PFSK-1 (cell line): Measurements from ENCODE around the gene MAGEB17.

Experiments used
- FOXP2 ChIP-seq: optimal IDR thresholded peaks from 2 replicates; pipeline ENCODE3; 2011; ENCODE audit warnings: borderline replicate concordance, control low read depth, inconsistent platforms; ENCODE audit not compliant: insufficient read depth; ENCODE audit errors: extremely low read length, extremely low read depth
- POLR2AphosphoS5 ChIP-seq: IDR thresholded peaks from 2 replicates; pipeline ENCODE4 v1.6.1; 2012; ENCODE audit warnings: low read depth, mild to moderate bottlenecking, control low read depth, low read length, moderate library complexity
- REST ChIP-seq, 2 experiments: IDR thresholded peaks; 2 replicates each; pipeline versions ENCODE4 v1.6.1 to v1.8.0; 2011 to 2012; ENCODE audit warnings: low read depth in 2 of 2, low read length in 2 of 2, control low read depth in 1 of 2, inconsistent platforms in 1 of 2, mild to moderate bottlenecking in 1 of 2, moderate library complexity in 1 of 2; ENCODE audit not compliant: insufficient read depth in 1 of 2
- SIN3A ChIP-seq: IDR thresholded peaks from 2 replicates; pipeline ENCODE4 v1.6.1; 2012; ENCODE audit warnings: mild to moderate bottlenecking, low read length, moderate library complexity, borderline replicate concordance; ENCODE audit not compliant: insufficient read depth
- TAF1 ChIP-seq: IDR thresholded peaks from 2 replicates; pipeline ENCODE4 v1.6.1; 2012; ENCODE audit warnings: low read length, control low read depth, borderline replicate concordance; ENCODE audit not compliant: insufficient read depth

MAGEB17 gene

GRCh38 chrX:16156692-16157331 is 10.5 kb upstream of the MAGEB17 start:
- TF ChIP-seq SIN3A: no peak
- TF ChIP-seq TAF1: no peak
- TF ChIP-seq POLR2AphosphoS5: no peak
- TF ChIP-seq REST (IDR thresholded peaks at IDR 0.05; ENCODE audit: insufficient read depth in 1 of 2, low read depth in 2 of 2, low read length in 2 of 2): no peak
- TF ChIP-seq FOXP2: no peak

GRCh38 chrX:16160729-16161128 is 6.6 kb upstream of the MAGEB17 start:
- TF ChIP-seq REST (IDR thresholded peaks at IDR 0.05; ENCODE audit: insufficient read depth in 1 of 2, low read depth in 2 of 2, low read length in 2 of 2) (no peak), FOXP2 (no peak), POLR2AphosphoS5 (no peak), TAF1 (no peak), SIN3A (no peak)

GRCh38 chrX:16162391-16162790 is 4.9 kb upstream of the MAGEB17 start:
- no peak for TF ChIP-seq POLR2AphosphoS5
- TF ChIP-seq SIN3A: no peak
- no peak for TF ChIP-seq FOXP2
- TF ChIP-seq REST (IDR thresholded peaks at IDR 0.05; ENCODE audit: insufficient read depth in 1 of 2, low read depth in 2 of 2, low read length in 2 of 2): no peak
- no peak for TF ChIP-seq TAF1

GRCh38 chrX:16164748-16165147 is 2.5 kb upstream of the MAGEB17 start:
- no peak for TF ChIP-seq POLR2AphosphoS5
- TF ChIP-seq FOXP2: no peak
- no peak for TF ChIP-seq REST (IDR thresholded peaks at IDR 0.05; ENCODE audit: insufficient read depth in 1 of 2, low read depth in 2 of 2, low read length in 2 of 2)
- no peak for TF ChIP-seq SIN3A

GRCh38 chrX:16171039-16171438 is 3.8 kb downstream of the MAGEB17 start:
- TF ChIP-seq POLR2AphosphoS5: no peak
- TF ChIP-seq SIN3A: no peak
- no peak for TF ChIP-seq REST (IDR thresholded peaks at IDR 0.05; ENCODE audit: insufficient read depth in 1 of 2, low read depth in 2 of 2, low read length in 2 of 2)
- TF ChIP-seq FOXP2: no peak
